ENCODE results near the gene NVL.

GRCh38 chr1:224373008-224373590 is 43.1 kb upstream of the NVL start:
- no peak for TF ChIP-seq CTCF (conservative IDR thresholded peaks at IDR 0.05; ENCODE audit: low read length)
- no peak for TF ChIP-seq EZH2phosphoT487 (IDR thresholded peaks at IDR 0.05; ENCODE audit: borderline replicate concordance)

Measured in Loucy (cell line).